Tibial nerve (tissue), 4 donors: ENCODE results near the gene RYR3.

Experiments used
- EP300 ChIP-seq, 2 donors: sonication (generic); formaldehyde crosslinking; IDR thresholded peaks; one replicate each; pipeline ENCODE4 v1.6.1; 2017; ENCODE audit warnings: antibody characterized with exemption in 2 of 2, mild to moderate bottlenecking in 1 of 2
- POLR2A ChIP-seq, 2 donors: fragments of 450-650 bp; IDR thresholded peaks; one replicate each; pipeline ENCODE4 v1.6.1; 2017; ENCODE audit warnings: antibody characterized with exemption in 2 of 2, mild to moderate bottlenecking in 2 of 2, moderate library complexity in 2 of 2
- TF ChIP-seq, protein P1 (sequence below), 5 experiments: fragments of 200-600 bp in 3 of 5; fragments of 450-650 bp in 2 of 5; sonication (generic) in 3 of 5; IDR thresholded peaks; one replicate each; pipeline ENCODE4 v1.5.1; 2016 to 2019; ENCODE audit warnings: antibody characterized with exemption in 5 of 5, mild to moderate bottlenecking in 3 of 5, moderate library complexity in 2 of 5

DNA sequence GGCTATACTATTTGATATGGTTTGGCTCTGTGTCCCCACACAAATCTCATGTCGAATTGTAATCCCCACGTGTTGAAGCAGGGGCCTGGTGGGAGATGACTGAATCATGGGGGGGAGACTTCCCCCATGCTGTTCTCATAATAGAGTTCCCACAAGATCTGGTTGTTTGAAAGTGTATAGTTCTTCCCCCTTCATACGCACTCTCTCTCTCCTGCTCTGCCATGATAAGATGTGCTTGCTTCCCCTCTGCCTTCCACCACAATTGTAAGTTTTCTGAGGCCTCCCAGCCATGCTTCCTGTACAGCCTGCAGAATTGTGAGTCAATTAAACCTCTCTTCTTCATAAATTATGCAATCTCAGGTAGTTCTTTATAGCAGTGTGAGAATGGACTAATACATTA, 367.4 kb downstream of the RYR3 start:
- TF ChIP-seq EP300 (IDR thresholded peaks at IDR 0.05) = no peak
- no peak for TF ChIP-seq POLR2A (IDR thresholded peaks at IDR 0.05)
- TF ChIP-seq, protein P1, sequence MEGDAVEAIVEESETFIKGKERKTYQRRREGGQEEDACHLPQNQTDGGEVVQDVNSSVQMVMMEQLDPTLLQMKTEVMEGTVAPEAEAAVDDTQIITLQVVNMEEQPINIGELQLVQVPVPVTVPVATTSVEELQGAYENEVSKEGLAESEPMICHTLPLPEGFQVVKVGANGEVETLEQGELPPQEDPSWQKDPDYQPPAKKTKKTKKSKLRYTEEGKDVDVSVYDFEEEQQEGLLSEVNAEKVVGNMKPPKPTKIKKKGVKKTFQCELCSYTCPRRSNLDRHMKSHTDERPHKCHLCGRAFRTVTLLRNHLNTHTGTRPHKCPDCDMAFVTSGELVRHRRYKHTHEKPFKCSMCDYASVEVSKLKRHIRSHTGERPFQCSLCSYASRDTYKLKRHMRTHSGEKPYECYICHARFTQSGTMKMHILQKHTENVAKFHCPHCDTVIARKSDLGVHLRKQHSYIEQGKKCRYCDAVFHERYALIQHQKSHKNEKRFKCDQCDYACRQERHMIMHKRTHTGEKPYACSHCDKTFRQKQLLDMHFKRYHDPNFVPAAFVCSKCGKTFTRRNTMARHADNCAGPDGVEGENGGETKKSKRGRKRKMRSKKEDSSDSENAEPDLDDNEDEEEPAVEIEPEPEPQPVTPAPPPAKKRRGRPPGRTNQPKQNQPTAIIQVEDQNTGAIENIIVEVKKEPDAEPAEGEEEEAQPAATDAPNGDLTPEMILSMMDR (IDR thresholded peaks at IDR 0.05) = no peak
